ENCODE measurements around the gene ZNF493.

DNA sequence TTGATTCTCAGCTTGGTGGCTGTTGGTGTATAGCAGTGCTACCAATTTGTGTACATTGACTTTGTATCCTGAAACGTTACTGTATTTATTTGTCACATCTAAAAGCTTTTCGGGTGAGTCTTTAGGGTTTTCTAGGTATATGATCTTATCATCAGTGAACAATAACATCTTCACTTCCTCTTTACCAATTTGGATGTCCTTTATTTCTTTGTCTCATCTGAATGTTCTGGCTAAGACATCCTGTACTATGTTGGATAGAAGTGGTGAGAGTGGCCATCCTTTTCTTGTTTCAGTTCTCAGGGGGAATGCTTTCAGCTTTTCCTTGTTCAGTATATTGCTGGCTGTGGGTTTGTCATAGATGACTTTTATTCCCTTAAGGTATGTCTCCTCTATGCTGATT lies 44.1 kb upstream of the ZNF493 start:
- TF ChIP-seq, protein P1, sequence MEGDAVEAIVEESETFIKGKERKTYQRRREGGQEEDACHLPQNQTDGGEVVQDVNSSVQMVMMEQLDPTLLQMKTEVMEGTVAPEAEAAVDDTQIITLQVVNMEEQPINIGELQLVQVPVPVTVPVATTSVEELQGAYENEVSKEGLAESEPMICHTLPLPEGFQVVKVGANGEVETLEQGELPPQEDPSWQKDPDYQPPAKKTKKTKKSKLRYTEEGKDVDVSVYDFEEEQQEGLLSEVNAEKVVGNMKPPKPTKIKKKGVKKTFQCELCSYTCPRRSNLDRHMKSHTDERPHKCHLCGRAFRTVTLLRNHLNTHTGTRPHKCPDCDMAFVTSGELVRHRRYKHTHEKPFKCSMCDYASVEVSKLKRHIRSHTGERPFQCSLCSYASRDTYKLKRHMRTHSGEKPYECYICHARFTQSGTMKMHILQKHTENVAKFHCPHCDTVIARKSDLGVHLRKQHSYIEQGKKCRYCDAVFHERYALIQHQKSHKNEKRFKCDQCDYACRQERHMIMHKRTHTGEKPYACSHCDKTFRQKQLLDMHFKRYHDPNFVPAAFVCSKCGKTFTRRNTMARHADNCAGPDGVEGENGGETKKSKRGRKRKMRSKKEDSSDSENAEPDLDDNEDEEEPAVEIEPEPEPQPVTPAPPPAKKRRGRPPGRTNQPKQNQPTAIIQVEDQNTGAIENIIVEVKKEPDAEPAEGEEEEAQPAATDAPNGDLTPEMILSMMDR (IDR thresholded peaks at IDR 0.05), result no peak
- no peak for TF ChIP-seq EP300 (IDR thresholded peaks at IDR 0.05)
- TF ChIP-seq POLR2A (IDR thresholded peaks at IDR 0.05), result no peak
- TF ChIP-seq POLR2AphosphoS5 (IDR thresholded peaks at IDR 0.05), result no peak

All from sigmoid colon (tissue), 4 donors.